ENCODE data around the gene KCNT2.

GRCh38 chr1:196412326-196412725 is 195.9 kb downstream of the KCNT2 start:
- no peak for TF ChIP-seq CTCF (IDR thresholded peaks at IDR 0.05)
- TF ChIP-seq POLR2AphosphoS5 (IDR thresholded peaks at IDR 0.05): no peak
- no peak for TF ChIP-seq POLR2A (IDR thresholded peaks at IDR 0.05)

All from gastroesophageal sphincter (tissue), 3 donors.